Heart left ventricle (tissue), 16 donors: Measurements from ENCODE around the gene RGL3. TPM values are rescaled to one million over a fixed set of nuclear protein-coding genes. Genes with fewer than 3 reads are reported as not detected.
A peak's percentile ranks its signal among the peaks of the same experiment; 100 is the strongest.

Experiments used
- ATAC-seq, 4 donors: fragments of 200-7000 bp; cut with Tn5 transposase; one replicate each; pipeline ENCODE4 v1.9.1; 2020 to 2022; ENCODE audit warnings: moderate library complexity in 4 of 4, mild to moderate bottlenecking in 3 of 4, moderate number of reproducible peaks in 1 of 4
- DNase-seq, 5 donors: peaks; one replicate each; pipeline ENCODE4 v3.0.0-alpha.2; 2020
- H3K27ac ChIP-seq, 12 donors: fragments of 200-600 bp; sonication (generic) in 4 of 12; one replicate each; pipeline versions ENCODE4 v1.5.0 to v1.8.0; 2016 to 2022; ENCODE audit warnings: mild to moderate bottlenecking in 2 of 12
- H3K27me3 ChIP-seq, 9 donors: fragments of 200-600 bp; sonication (generic) in 2 of 9; one replicate each; pipeline versions ENCODE4 v1.5.1 to v1.8.0; 2016 to 2022; ENCODE audit warnings: mild to moderate bottlenecking in 3 of 9
- H3K36me3 ChIP-seq, 9 donors: fragments of 200-600 bp; sonication (generic) in 2 of 9; one replicate each; pipeline versions ENCODE4 v1.5.0 to v1.8.0; 2018 to 2022; ENCODE audit warnings: mild to moderate bottlenecking in 2 of 9
- H3K4me1 ChIP-seq, 12 donors: fragments of 200-600 bp; sonication (generic) in 4 of 12; one replicate each; pipeline versions ENCODE4 v1.5.0 to v1.8.0; 2016 to 2022; ENCODE audit warnings: mild to moderate bottlenecking in 3 of 12
- H3K4me3 ChIP-seq, 12 donors: fragments of 200-600 bp; sonication (generic) in 4 of 12; one replicate each; pipeline versions ENCODE4 v1.5.0 to v1.8.0; 2017 to 2022; ENCODE audit warnings: mild to moderate bottlenecking in 9 of 12, moderate library complexity in 4 of 12
- H3K9me3 ChIP-seq, 12 donors: fragments of 200-600 bp; sonication (generic) in 4 of 12; one replicate each; pipeline versions ENCODE4 v1.5.0 to v1.8.0; 2016 to 2022; ENCODE audit warnings: mild to moderate bottlenecking in 1 of 12
- CTCF ChIP-seq, 12 donors: fragments of 200-600 bp; sonication (generic) in 4 of 12; IDR thresholded peaks; one replicate each; pipeline versions ENCODE4 v1.5.0 to v1.8.0; 2018 to 2022; ENCODE audit warnings: antibody characterized with exemption in 12 of 12, mild to moderate bottlenecking in 5 of 12
- POLR2A ChIP-seq, 2 donors: fragments of 450-650 bp; IDR thresholded peaks; one replicate each; pipeline ENCODE4 v1.6.1; 2017; ENCODE audit warnings: antibody characterized with exemption in 2 of 2, mild to moderate bottlenecking in 2 of 2, moderate library complexity in 2 of 2
- WGBS, 4 donors: extraction: QIAGEN DNeasy Blood & Tissue Kit in 2 of 4; methylation state at CpG; one replicate each; pipeline versions ENCODE4 v1.1.5 to v1.1.7; 2013 to 2018; 5-methylcytosine and 5-hydroxymethylcytosine counted together
- intact Hi-C, 10 donors: fragments of 100-400 bp; cut with DNase I; formaldehyde crosslinking; loops; one replicate each; pipeline versions ENCODE4 v1.11.1 to v1.14.2; 2022
- polyA plus RNA-seq, 2 donors: library from polyadenylated mRNA; stranded (reverse); fragments of 200-250 nt; gene quantifications; one replicate each; pipeline ENCODE4 v1.2.3, GENCODE V29; 2013
- total RNA-seq, 9 donors: library from RNA; depleted of rRNA in 2 of 9; stranded (reverse); fragments of >200 nt in 2 of 9; fragmentation: NEBNext Ultra II Directional in 3 of 9; extraction: Animal tissue kit (Norgen Biotek cat#: 25700) in 3 of 9; gene quantifications; one replicate each; pipeline versions ENCODE4 v1.1.0 to v1.2.4, GENCODE V29; 2016 to 2023
- donor health status: ischemic (EF 13 %, LVEDD 7.1; RV severe dilation, severe dysfunction).
- donor health status: healthy with polysubstance abuse.
- donor health status: DM: no; HTN: yes; CAD: no.
- donor health status: DM: no; HTN: no; CAD: no.
- donor health status: ischemic (EF 25% LVEDD 6.9; RV normal size, moderate dysfunction).
- donor health status: ischemic (EF 25% LVEDD 5.7; RV mildly dilated, moderate dysfunction).
- donor health status: healthy.
- donor health status: DM: yes; HTN: yes; CAD: no.
- donor health status: ischemic (EF 35%, LVEDD 5.7; RV mildly dilated, moderate dysfunction).
- donor health status: nonischemic (EF 11% LVEDD 7.7; RV severe dilation, severe dysfunction).
- donor health status: DM: yes; HTN: yes; CAD: no.
- donor health status: PGD.
- donor health status: ischemic (EF 29% LVEDD 5.4; RV normal size, mild dysfunction).
- donor health status: nonischemic (EF 23%, LVEDD 6.1; RV moderate dilation, normal function).

RGL3 gene
- total and polyA plus RNA-seq, 11 donors: 2.1 to 11.3 (median 4.0) TPM

GRCh38 chr19:11364935-11365334 lies 54.2 kb downstream of the RGL3 start:
- intact Hi-C loops: no loop called here
- peaks cover 0 to 8% (median 0%) of the 10 kb centered on the region in 12 donors for H3K4me1 ChIP-seq
- H3K27ac ChIP-seq: peak overlapping the region in 1 of 12 donors; percentile 29
- 70 to 85% (median 76%) methylated on average over 5 of the region's 5 CpGs for WGBS, 4 donors
- no peaks in the 10 kb centered on the region for H3K27me3 ChIP-seq
- H3K9me3 ChIP-seq: no peaks in the 10 kb centered on the region
- peaks cover 0 to 51% (median 21%) of the 10 kb centered on the region in 9 donors for H3K36me3 ChIP-seq
- TF ChIP-seq CTCF (IDR thresholded peaks at IDR 0.05): no peak
- H3K4me3 ChIP-seq: no peak overlapping the region
- DNase-seq (no peak), ATAC-seq (peak in 2 of 4 donors; percentile 16 to 27)

- H3K4me3 ChIP-seq: no peak overlapping the region
- H3K27ac ChIP-seq: no peak overlapping the region
- no peak for ATAC-seq
- no peaks in the 10 kb centered on the region for H3K27me3 ChIP-seq
- WGBS, 4 donors: 93 to 96% (median 94%) methylated on average over 17 to 28 of the region's 28 CpGs
- peaks cover 0 to 8% (median 0%) of the 10 kb centered on the region in 12 donors for H3K4me1 ChIP-seq
- DNase-seq: no peak
- H3K9me3 ChIP-seq: no peaks in the 10 kb centered on the region
- peaks cover 0 to 56% (median 21%) of the 10 kb centered on the region in 9 donors for H3K36me3 ChIP-seq
- intact Hi-C loops: no loop called here
- TF ChIP-seq POLR2A (IDR thresholded peaks at IDR 0.05) (no peak), CTCF (IDR thresholded peaks at IDR 0.05) (no peak)
Observed at GRCh38 chr19:11364296-11364904, 54.7 kb downstream of the RGL3 start.

GRCh38 chr19:11363881-11364280 lies 55.2 kb downstream of the RGL3 start:
- no peak for DNase-seq
- H3K27me3 ChIP-seq: no peaks in the 10 kb centered on the region
- peaks cover 0 to 61% (median 21%) of the 10 kb centered on the region in 9 donors for H3K36me3 ChIP-seq
- H3K4me1 ChIP-seq: peaks cover 0 to 8% (median 0%) of the 10 kb centered on the region in 12 donors
- WGBS, 4 donors: 90 to 96% (median 93%) methylated on average over 10 of the region's 10 CpGs
- H3K9me3 ChIP-seq: no peaks in the 10 kb centered on the region
- intact Hi-C loops: no loop called here
- TF ChIP-seq POLR2A (IDR thresholded peaks at IDR 0.05): no peak
- TF ChIP-seq CTCF (IDR thresholded peaks at IDR 0.05): no peak
- ATAC-seq: no peak
- H3K4me3 ChIP-seq: no peak overlapping the region
- no peak overlapping the region for H3K27ac ChIP-seq

GRCh38 chr19:11361771-11362731 lies 57.1 kb downstream of the RGL3 start:
- WGBS, 4 donors: 59 to 80% (median 76%) methylated on average over 29 to 35 of the region's 35 CpGs
- DNase-seq: no peak
- H3K4me3 ChIP-seq: peak overlapping the region in 1 of 12 donors; percentile 6

More at GRCh38 chr19:11361771-11362731, 57.1 kb downstream of the RGL3 start:
- no peak for TF ChIP-seq POLR2A (IDR thresholded peaks at IDR 0.05)
- no peak for TF ChIP-seq CTCF (IDR thresholded peaks at IDR 0.05)
- Histone ChIP-seq H3K36me3 (peaks cover 0 to 63% (median 15%) of the 10 kb centered on the region in 9 donors), H3K9me3 (no peaks in the 10 kb centered on the region), H3K27me3 (no peaks in the 10 kb centered on the region), H3K27ac (no peak overlapping the region), H3K4me1 (peaks cover 0 to 8% (median 0%) of the 10 kb centered on the region in 12 donors)
- no peak for ATAC-seq
- intact Hi-C loops: no loop called here
